Vagina (tissue), 2 donors: ENCODE data around the gene PTGES3L. TPM values are rescaled to one million over a fixed set of nuclear protein-coding genes. Genes with fewer than 3 reads are reported as not detected.
A peak's percentile ranks its signal among the peaks of the same experiment; 100 is the strongest.
"Not testable (repeated sequence)": the region's sequence is repeated elsewhere in the genome, so short reads cannot be mapped to it uniquely, and the experiment has no call there.

Source experiments
- DNase-seq, 2 donors: peaks; one replicate each; pipeline ENCODE4 v3.0.0-alpha.2; 2017; ENCODE audit errors: extremely low spot score in 2 of 2
- H3K27ac ChIP-seq: fragments of 200-600 bp; sonication (generic); one replicate; pipeline ENCODE4 v1.5.1; 2019
- H3K27me3 ChIP-seq: fragments of 200-600 bp; sonication (generic); one replicate; pipeline ENCODE4 v1.5.1; 2019
- H3K36me3 ChIP-seq, 2 donors: fragments of 200-600 bp; sonication (generic); one replicate each; pipeline ENCODE4 v1.5.1; 2017 to 2019
- H3K4me1 ChIP-seq: fragments of 200-600 bp; sonication (generic); one replicate; pipeline ENCODE4 v1.5.1; 2019
- H3K4me3 ChIP-seq, 2 donors: fragments of 200-600 bp; sonication (generic); 1 replicate in 1 of 2; 2 replicates in 1 of 2; pipeline ENCODE4 v1.5.1; 2016 to 2019
- H3K9me3 ChIP-seq: fragments of 200-600 bp; sonication (generic); one replicate; pipeline ENCODE4 v1.5.1; 2019
- CTCF ChIP-seq, 3 experiments: fragments of 450-650 bp in 2 of 3; fragments of 200-600 bp in 1 of 3; sonication (generic) in 1 of 3; IDR thresholded peaks; one replicate each; pipeline ENCODE4 v1.5.1; 2017 to 2019; ENCODE audit warnings: antibody characterized with exemption in 3 of 3, mild to moderate bottlenecking in 2 of 3, moderate library complexity in 2 of 3
- POLR2A ChIP-seq, 2 donors: fragments of 450-650 bp; IDR thresholded peaks; one replicate each; pipeline ENCODE4 v1.6.1; 2017; ENCODE audit warnings: antibody characterized with exemption in 2 of 2, mild to moderate bottlenecking in 2 of 2, moderate library complexity in 2 of 2
- POLR2AphosphoS5 ChIP-seq, 2 donors: sonication (generic); formaldehyde crosslinking; IDR thresholded peaks; one replicate each; pipeline ENCODE4 v1.9.0; 2017; ENCODE audit warnings: antibody characterized with exemption in 2 of 2, mild to moderate bottlenecking in 2 of 2, low read depth in 1 of 2; ENCODE audit not compliant: insufficient read depth in 1 of 2
- intact Hi-C: fragments of 100-400 bp; cut with DNase I; formaldehyde crosslinking; loops from one replicate; pipeline ENCODE4 v1.15.1; 2023
- small RNA-seq: library from RNA; depleted of rRNA; stranded (forward); fragments of <200 nt; gene quantifications from one replicate; pipeline ENCODE3, GENCODE V24; 2016
- total RNA-seq: library from RNA; depleted of rRNA; stranded (reverse); fragments of >200 nt; gene quantifications from one replicate; pipeline ENCODE4 v1.2.3, GENCODE V29; 2016

The PTGES3L gene
- total RNA-seq, 1 donor from 2014 or later: 1.5 TPM

DNA sequence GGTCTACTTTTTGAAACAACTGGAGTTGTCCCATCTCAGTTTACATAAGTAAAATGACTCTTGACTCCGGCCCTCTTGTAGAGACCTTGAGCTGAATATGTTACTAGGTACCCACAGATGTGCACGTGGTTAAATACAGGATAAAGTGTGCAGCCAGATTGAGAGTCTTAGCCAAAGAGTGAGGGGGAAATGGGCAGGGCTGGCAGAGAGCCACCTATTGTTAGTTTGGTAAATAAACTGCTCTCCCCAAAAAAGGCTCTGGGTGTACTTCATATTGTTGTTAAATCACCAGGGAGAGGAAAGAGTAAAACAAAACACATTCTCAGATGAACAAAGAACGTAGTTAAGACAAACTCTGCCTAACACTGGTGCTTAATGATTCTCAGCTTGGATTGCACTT is 59.0 kb downstream of the PTGES3L start:
- Histone ChIP-seq H3K9me3 (no peaks in the 10 kb centered on the region), H3K4me3 (no peak overlapping the region), H3K27me3 (no peaks in the 10 kb centered on the region), H3K4me1 (no peaks in the 10 kb centered on the region), H3K27ac (no peak overlapping the region), H3K36me3 (no peaks in the 10 kb centered on the region)
- no peak for DNase-seq
- intact Hi-C loops: no loop called here
- TF ChIP-seq POLR2AphosphoS5 (IDR thresholded peaks at IDR 0.05; ENCODE audit: insufficient read depth in 1 of 2, low read depth in 1 of 2) (peak in 1 of 2 donors; percentile 43), POLR2A (IDR thresholded peaks at IDR 0.05) (no peak), CTCF (IDR thresholded peaks at IDR 0.05) (no peak)

- Histone ChIP-seq H3K27me3 (no peaks in the 10 kb centered on the region), H3K9me3 (no peaks in the 10 kb centered on the region), H3K4me3 (no peak overlapping the region), H3K36me3 (no peaks in the 10 kb centered on the region), H3K4me1 (no peaks in the 10 kb centered on the region), H3K27ac (no peak overlapping the region)
- TF ChIP-seq CTCF (IDR thresholded peaks at IDR 0.05) (no peak), POLR2A (IDR thresholded peaks at IDR 0.05) (no peak), POLR2AphosphoS5 (IDR thresholded peaks at IDR 0.05; ENCODE audit: insufficient read depth in 1 of 2, low read depth in 1 of 2) (no peak)
- intact Hi-C loops: no loop called here
- no peak for DNase-seq
These were observed 59.6 kb downstream of the PTGES3L start for GRCh38 chr17:42920106-42920900.

GRCh38 chr17:42919522-42920077 is 60.3 kb downstream of the PTGES3L start:
- H3K4me3 ChIP-seq, H3K27me3 ChIP-seq, H3K36me3 ChIP-seq, DNase-seq, H3K27ac ChIP-seq, intact Hi-C loops, H3K9me3 ChIP-seq, H3K4me1 ChIP-seq: not testable (repeated sequence)

GRCh38 chr17:42918902-42919521 is 60.9 kb downstream of the PTGES3L start:
- H3K4me1 ChIP-seq: no peaks in the 10 kb centered on the region
- H3K36me3 ChIP-seq: no peaks in the 10 kb centered on the region
- intact Hi-C loops: no loop called here
- DNase-seq: no peak
- H3K9me3 ChIP-seq: no peaks in the 10 kb centered on the region
- no peaks in the 10 kb centered on the region for H3K27me3 ChIP-seq
- H3K27ac ChIP-seq: peak overlapping the region; percentile 41
- no peak overlapping the region for H3K4me3 ChIP-seq
- TF ChIP-seq POLR2AphosphoS5 (IDR thresholded peaks at IDR 0.05; ENCODE audit: insufficient read depth in 1 of 2, low read depth in 1 of 2) (no peak), CTCF (IDR thresholded peaks at IDR 0.05) (no peak), POLR2A (IDR thresholded peaks at IDR 0.05) (no peak)

Small RNA genes lying within 50 kb of the gene (small RNA-seq; reads per million reads assigned to genes)
- gene AARSD1: not detected
- not detected for gene RF00561

Other genes with a start within 250 kb of the PTGES3L start
- 73.7 TPM for gene EZH1, start 235.0 kb downstream of the PTGES3L start, total RNA-seq
- 27.3 TPM for gene RAMP2, start 218.9 kb downstream of the PTGES3L start, total RNA-seq
- gene VPS25, start 206.6 kb downstream of the PTGES3L start, total RNA-seq: 28.2 TPM
- gene WNK4, start 199.5 kb downstream of the PTGES3L start, total RNA-seq: 1.2 TPM
- gene COA3, start 181.4 kb downstream of the PTGES3L start, total RNA-seq: 89.4 TPM
- gene CNTD1, start 181.2 kb downstream of the PTGES3L start, total RNA-seq: not detected
- gene BECN1, start 155.8 kb downstream of the PTGES3L start, total RNA-seq: 111 TPM
- gene PSME3, start 146.7 kb downstream of the PTGES3L start, total RNA-seq: 70.0 TPM
- gene AOC2, start 135.5 kb downstream of the PTGES3L start, total RNA-seq: 2.2 TPM
- gene AOC3, start 128.9 kb downstream of the PTGES3L start, total RNA-seq: 31.7 TPM
- gene G6PC1, start 79.3 kb downstream of the PTGES3L start, total RNA-seq: not detected
- 53.5 TPM for gene AARSD1, start 15.6 kb downstream of the PTGES3L start, total RNA-seq
- gene RUNDC1, start 485 bp upstream of the PTGES3L start, total RNA-seq: 21.4 TPM
- gene RPL27, start 18.3 kb upstream of the PTGES3L start, total RNA-seq: 1,982 TPM
- gene IFI35, start 26.7 kb upstream of the PTGES3L start, total RNA-seq: 15.2 TPM
- gene VAT1, start 42.3 kb upstream of the PTGES3L start, total RNA-seq: 179 TPM
- 1.5 TPM for gene RND2, start 45.2 kb upstream of the PTGES3L start, total RNA-seq
- gene BRCA1, start 145.3 kb upstream of the PTGES3L start, total RNA-seq: 6.6 TPM
- 58.9 TPM for gene NBR1, start 191.1 kb upstream of the PTGES3L start, total RNA-seq
- gene TMEM106A, start 231.8 kb upstream of the PTGES3L start, total RNA-seq: 6.6 TPM
- gene CCDC200, start 248.5 kb upstream of the PTGES3L start, total RNA-seq: not detected